MM.1S (cell line): ENCODE measurements around the gene PPP1R3G.

Experiments used
- DNase-seq: peaks from one replicate; pipeline ENCODE4 v3.0.0-alpha.2; 2015
- H2AFZ ChIP-seq: fragments of 300-600 bp; sonication (generic); 2 replicates; pipeline ENCODE4 v1.6.0; 2016; ENCODE audit warnings: antibody characterized with exemption, low read length
- H3F3A ChIP-seq: fragments of 300-600 bp; sonication (generic); 2 replicates; pipeline ENCODE4 v1.6.1; 2016; ENCODE audit warnings: mild to moderate bottlenecking, antibody characterized with exemption, low read length, moderate library complexity, mixed read lengths; ENCODE audit not compliant: insufficient read depth
- H3K27ac ChIP-seq: fragments of 300-600 bp; sonication (generic); 2 replicates; pipeline ENCODE4 v1.5.1; 2016; ENCODE audit warnings: mild to moderate bottlenecking, low read length
- H3K27me3 ChIP-seq: fragments of 300-600 bp; sonication (generic); replicated peaks from 2 replicates; pipeline ENCODE4 v1.6.0; 2016; ENCODE audit warnings: low read length; ENCODE audit not compliant: insufficient read depth
- H3K36me3 ChIP-seq: fragments of 300-600 bp; sonication (generic); replicated peaks from 2 replicates; pipeline ENCODE4 v1.6.1; 2016; ENCODE audit warnings: mild to moderate bottlenecking, low read length, mixed read lengths; ENCODE audit not compliant: insufficient read depth
- H3K4me1 ChIP-seq: fragments of 300-600 bp; sonication (generic); 2 replicates; pipeline ENCODE4 v1.6.1; 2016; ENCODE audit warnings: low read length, mixed read lengths
- H3K4me2 ChIP-seq: fragments of 300-600 bp; sonication (generic); 2 replicates; pipeline ENCODE4 v1.6.0; 2016; ENCODE audit warnings: low read depth, low read length
- H3K4me3 ChIP-seq: fragments of 300-600 bp; sonication (generic); 2 replicates; pipeline ENCODE4 v1.5.1; 2016; ENCODE audit warnings: low read length, mixed read lengths
- H3K79me2 ChIP-seq: fragments of 300-600 bp; sonication (generic); 2 replicates; pipeline ENCODE4 v1.6.1; 2016; ENCODE audit warnings: mixed run types, low read length, mixed read lengths
- H3K9ac ChIP-seq: fragments of 300-600 bp; sonication (generic); 2 replicates; pipeline ENCODE4 v1.6.1; 2016; ENCODE audit warnings: low read length, mixed read lengths
- H3K9me2 ChIP-seq: fragments of 300-600 bp; sonication (generic); replicated peaks from 2 replicates; pipeline ENCODE4 v1.6.1; 2016; ENCODE audit warnings: mild to moderate bottlenecking, low read length, mixed read lengths; ENCODE audit not compliant: insufficient read depth
- H3K9me3 ChIP-seq: fragments of 300-600 bp; sonication (generic); replicated peaks from 2 replicates; pipeline ENCODE4 v1.6.1; 2016; ENCODE audit warnings: mild to moderate bottlenecking, low read length, mixed read lengths; ENCODE audit not compliant: insufficient read depth
- H4K20me1 ChIP-seq: fragments of 300-600 bp; sonication (generic); 2 replicates; pipeline ENCODE4 v1.6.1; 2016; ENCODE audit warnings: mild to moderate bottlenecking, low read length, moderate library complexity, mixed read lengths; ENCODE audit not compliant: insufficient read depth
- EZH2 ChIP-seq: fragments of 300-600 bp; sonication (generic); optimal IDR thresholded peaks from 2 replicates; pipeline ENCODE3; 2017; ENCODE audit warnings: low read depth, mild to moderate bottlenecking, antibody characterized with exemption, low read length, mixed read lengths
- EZH2phosphoT487 ChIP-seq: fragments of 300-600 bp; sonication (generic); IDR thresholded peaks from 2 replicates; pipeline ENCODE4 v1.6.1; 2018; ENCODE audit warnings: antibody characterized with exemption, low read length
- TF ChIP-seq, protein P1 (sequence below): fragments of 300-600 bp; sonication (generic); IDR thresholded peaks from 2 replicates; pipeline ENCODE4 v1.5.1; 2016; ENCODE audit warnings: antibody characterized with exemption, low read length, mixed read lengths

The PPP1R3G gene

GRCh38 chr6:5109436-5109835, 24.3 kb downstream of the PPP1R3G start:
- TF ChIP-seq EZH2phosphoT487 = no peak
- TF ChIP-seq, protein P1, sequence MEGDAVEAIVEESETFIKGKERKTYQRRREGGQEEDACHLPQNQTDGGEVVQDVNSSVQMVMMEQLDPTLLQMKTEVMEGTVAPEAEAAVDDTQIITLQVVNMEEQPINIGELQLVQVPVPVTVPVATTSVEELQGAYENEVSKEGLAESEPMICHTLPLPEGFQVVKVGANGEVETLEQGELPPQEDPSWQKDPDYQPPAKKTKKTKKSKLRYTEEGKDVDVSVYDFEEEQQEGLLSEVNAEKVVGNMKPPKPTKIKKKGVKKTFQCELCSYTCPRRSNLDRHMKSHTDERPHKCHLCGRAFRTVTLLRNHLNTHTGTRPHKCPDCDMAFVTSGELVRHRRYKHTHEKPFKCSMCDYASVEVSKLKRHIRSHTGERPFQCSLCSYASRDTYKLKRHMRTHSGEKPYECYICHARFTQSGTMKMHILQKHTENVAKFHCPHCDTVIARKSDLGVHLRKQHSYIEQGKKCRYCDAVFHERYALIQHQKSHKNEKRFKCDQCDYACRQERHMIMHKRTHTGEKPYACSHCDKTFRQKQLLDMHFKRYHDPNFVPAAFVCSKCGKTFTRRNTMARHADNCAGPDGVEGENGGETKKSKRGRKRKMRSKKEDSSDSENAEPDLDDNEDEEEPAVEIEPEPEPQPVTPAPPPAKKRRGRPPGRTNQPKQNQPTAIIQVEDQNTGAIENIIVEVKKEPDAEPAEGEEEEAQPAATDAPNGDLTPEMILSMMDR = no peak
- no peak for TF ChIP-seq EZH2
- no peaks in the 10 kb centered on the region for H3F3A ChIP-seq
- no peak overlapping the region for H3K9ac ChIP-seq
- H3K4me3 ChIP-seq = no peak overlapping the region
- no peaks in the 10 kb centered on the region for H3K36me3 ChIP-seq
- H4K20me1 ChIP-seq = no peaks in the 10 kb centered on the region
- H3K9me2 ChIP-seq = no peaks in the 10 kb centered on the region
- no peak overlapping the region for H3K4me2 ChIP-seq
- no peak overlapping the region for H3K27ac ChIP-seq
- no peaks in the 10 kb centered on the region for H3K79me2 ChIP-seq
- no peaks in the 10 kb centered on the region for H3K27me3 ChIP-seq
- H2AFZ ChIP-seq = no peak overlapping the region
- DNase-seq = no peak
- no peaks in the 10 kb centered on the region for H3K4me1 ChIP-seq
- no peaks in the 10 kb centered on the region for H3K9me3 ChIP-seq

DNA sequence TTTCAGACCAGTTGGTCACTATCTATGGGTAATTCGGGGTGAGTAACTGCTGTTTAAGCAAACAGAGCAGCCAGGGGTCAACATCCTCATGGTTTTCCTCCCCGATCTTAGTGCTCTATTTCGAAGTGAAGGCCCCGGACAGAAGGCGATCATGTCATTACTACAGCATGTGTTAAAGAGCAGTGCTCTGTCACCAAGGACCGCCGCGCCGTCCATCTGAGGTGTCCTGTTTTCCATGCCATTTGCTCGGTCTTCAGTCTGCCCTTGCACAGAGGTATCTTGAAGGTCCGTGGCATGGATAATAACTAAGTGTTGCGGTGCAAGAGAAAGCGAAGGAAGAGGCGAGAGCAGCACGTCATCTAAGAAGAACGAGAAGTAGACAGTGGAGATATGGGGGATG, 25.1 kb downstream of the PPP1R3G start:
- Histone ChIP-seq H2AFZ (no peak overlapping the region), H3K9ac (no peak overlapping the region), H3K27me3 (no peaks in the 10 kb centered on the region), H3K4me1 (no peaks in the 10 kb centered on the region), H3K4me2 (no peak overlapping the region), H3K9me2 (no peaks in the 10 kb centered on the region), H3K27ac (no peak overlapping the region), H3K9me3 (no peaks in the 10 kb centered on the region), H3K79me2 (no peaks in the 10 kb centered on the region), H3K4me3 (no peak overlapping the region), H3K36me3 (no peaks in the 10 kb centered on the region), H3F3A (no peaks in the 10 kb centered on the region), H4K20me1 (no peaks in the 10 kb centered on the region)
- no peak for DNase-seq
- TF ChIP-seq, protein P1 = no peak
- no peak for TF ChIP-seq EZH2
- no peak for TF ChIP-seq EZH2phosphoT487

DNA sequence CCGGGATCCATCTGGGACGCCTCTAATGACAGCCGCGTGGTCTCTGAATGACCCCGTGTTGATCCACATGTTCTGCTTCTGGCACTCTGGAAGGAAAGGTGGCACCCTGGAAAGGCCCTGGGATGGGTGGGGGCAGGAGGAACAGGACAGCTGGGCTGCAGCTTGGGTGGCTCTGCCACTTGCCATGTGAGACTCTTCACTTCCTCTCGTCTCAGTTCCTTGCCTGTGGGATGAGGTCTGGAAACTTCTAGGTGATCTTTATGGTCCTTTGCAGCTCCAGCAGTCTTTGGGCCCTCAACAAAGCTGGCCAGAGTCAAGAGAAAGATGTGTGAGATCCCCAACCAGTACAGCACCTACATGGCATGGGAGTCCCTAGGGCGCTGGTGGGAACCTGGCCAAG, 26.5 kb downstream of the PPP1R3G start:
- no peaks in the 10 kb centered on the region for H4K20me1 ChIP-seq
- no peak overlapping the region for H3K4me2 ChIP-seq
- H3K36me3 ChIP-seq = no peaks in the 10 kb centered on the region
- H3F3A ChIP-seq = no peaks in the 10 kb centered on the region
- H3K9me2 ChIP-seq = no peaks in the 10 kb centered on the region
- no peak overlapping the region for H3K4me3 ChIP-seq
- TF ChIP-seq EZH2phosphoT487 (no peak), EZH2 (no peak)
- TF ChIP-seq, protein P1 = no peak
- H3K27me3 ChIP-seq = no peaks in the 10 kb centered on the region
- no peak overlapping the region for H3K9ac ChIP-seq
- DNase-seq = no peak
- no peak overlapping the region for H3K27ac ChIP-seq
- no peak overlapping the region for H2AFZ ChIP-seq
- H3K4me1 ChIP-seq = no peaks in the 10 kb centered on the region
- no peaks in the 10 kb centered on the region for H3K79me2 ChIP-seq
- H3K9me3 ChIP-seq = no peaks in the 10 kb centered on the region
